ENCODE results near the gene FAM237B.
"Not testable (repeated sequence)": the region's sequence is repeated elsewhere in the genome, so short reads cannot be mapped to it uniquely, and the experiment has no call there.

DNA sequence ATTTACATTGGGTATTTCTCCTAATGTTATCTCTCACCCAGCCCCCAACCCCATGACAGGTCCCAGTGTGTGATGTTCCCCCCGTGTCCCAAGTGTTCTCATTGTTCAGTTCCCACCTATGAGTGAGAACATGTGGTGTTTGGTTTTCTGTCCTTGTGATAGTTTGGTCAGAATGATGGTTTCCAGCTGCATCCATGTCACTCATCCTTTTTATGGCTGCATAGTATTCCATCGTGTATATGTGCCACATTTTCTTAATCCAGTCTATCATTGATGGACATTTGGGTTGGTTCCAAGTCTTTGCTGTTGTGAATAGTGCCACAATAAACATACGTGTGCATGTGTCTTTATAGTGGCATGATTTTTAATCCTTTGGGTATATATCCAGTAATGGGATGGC lies 28.9 kb upstream of the FAM237B start:
- TF ChIP-seq CTCF (IDR thresholded peaks at IDR 0.05 in 4 of 5, conservative IDR thresholded peaks at IDR 0.05 in 1 of 5); POLR2A (IDR thresholded peaks at IDR 0.05): not testable (repeated sequence)

Measured in gastrocnemius medialis (tissue), 4 donors.